GM20000 (cell line): ENCODE results near the gene MSH3.
"Not testable (repeated sequence)": the region's sequence is repeated elsewhere in the genome, so short reads cannot be mapped to it uniquely, and the experiment has no call there.

Experiments
- DNase-seq: peaks from one replicate; pipeline ENCODE4 v3.0.0; 2012; ENCODE audit warnings: low spot score
- CTCF ChIP-seq: IDR thresholded peaks from 2 replicates; pipeline ENCODE4 v1.5.1; 2012; ENCODE audit warnings: mild to moderate bottlenecking, control low read depth; ENCODE audit errors: extremely low read depth, missing control alignments

MSH3 gene

GRCh38 chr5:80884086-80884813, 229.8 kb downstream of the MSH3 start:
- TF ChIP-seq CTCF: no peak
- DNase-seq: no peak

GRCh38 chr5:80884929-80885328, 230.5 kb downstream of the MSH3 start:
- no peak for DNase-seq
- no peak for TF ChIP-seq CTCF

- no peak for TF ChIP-seq CTCF
- no peak for DNase-seq
These were observed 231.0 kb downstream of the MSH3 start for GRCh38 chr5:80885396-80886000.

GRCh38 chr5:80894083-80894482, 239.6 kb downstream of the MSH3 start:
- no peak for TF ChIP-seq CTCF
- no peak for DNase-seq

- no peak for TF ChIP-seq CTCF
- no peak for DNase-seq
These were observed 241.1 kb downstream of the MSH3 start for GRCh38 chr5:80895523-80895922.

GRCh38 chr5:80902624-80903023, 248.2 kb downstream of the MSH3 start:
- not testable (repeated sequence) for DNase-seq

GRCh38 chr5:80904533-80905187, 250.2 kb downstream of the MSH3 start:
- no peak for TF ChIP-seq CTCF
- DNase-seq: no peak
